Measurements from ENCODE around the gene NMNAT2. TPM values are rescaled to one million over a fixed set of nuclear protein-coding genes. Genes with fewer than 3 reads are reported as not detected.

Gene NMNAT2
- total and polyA plus RNA-seq, 7 donors: under 0.01 to 5.5 (median 3.6) TPM

GRCh38 chr1:183290628-183291027, 127.6 kb downstream of the NMNAT2 start:
- Histone ChIP-seq H3K4me3 (no peak overlapping the region), H3K4me1 (peaks cover 0 to 62% (median 44%) of the 10 kb centered on the region in 4 donors), H3K36me3 (no peaks in the 10 kb centered on the region), H3K27ac (peak overlapping the region in 3 of 4 donors; percentile 47 to 80 (median 76)), H3K27me3 (no peaks in the 10 kb centered on the region), H3K9me3 (no peaks in the 10 kb centered on the region)
- DNase-seq: no peak
- WGBS, 2 donors: 83 to 88% methylated on average over 6 of the region's 6 CpGs
- no peak for TF ChIP-seq CTCF (IDR thresholded peaks at IDR 0.05)
- TF ChIP-seq POLR2AphosphoS5 (IDR thresholded peaks at IDR 0.05): no peak
- TF ChIP-seq EP300 (IDR thresholded peaks at IDR 0.05): no peak
- no peak for TF ChIP-seq POLR2A (IDR thresholded peaks at IDR 0.05)
- intact Hi-C loops (cut with DNase I): no loop called here

- Histone ChIP-seq H3K4me3 (no peak overlapping the region), H3K27me3 (no peaks in the 10 kb centered on the region), H3K4me1 (peaks cover 0 to 66% (median 44%) of the 10 kb centered on the region in 4 donors), H3K9me3 (no peaks in the 10 kb centered on the region), H3K36me3 (no peaks in the 10 kb centered on the region), H3K27ac (peak overlapping the region in 2 of 4 donors; percentile 76 to 80)
- no peak for TF ChIP-seq EP300 (IDR thresholded peaks at IDR 0.05)
- TF ChIP-seq POLR2AphosphoS5 (IDR thresholded peaks at IDR 0.05): no peak
- TF ChIP-seq CTCF (IDR thresholded peaks at IDR 0.05): no peak
- TF ChIP-seq POLR2A (IDR thresholded peaks at IDR 0.05): no peak
- no peak for DNase-seq
- intact Hi-C loops (cut with DNase I): loop anchor here (10.0 kb wide), 2 partner anchors 256 to 336 kb away; no protein-coding TSS in a partner anchor
- WGBS, 2 donors: 91 to 95% methylated on average over 9 of the region's 9 CpGs
Observed at GRCh38 chr1:183289051-183289496, 129.1 kb downstream of the NMNAT2 start.

- peak overlapping the region in 2 of 4 donors; percentile 76 to 80 for H3K27ac ChIP-seq
- intact Hi-C loops (cut with DNase I): loop anchor here (10.0 kb wide), 2 partner anchors 256 to 336 kb away; no protein-coding TSS in a partner anchor
- no peak for TF ChIP-seq EP300 (IDR thresholded peaks at IDR 0.05)
Observed at GRCh38 chr1:183288583-183288982, 129.6 kb downstream of the NMNAT2 start.

GRCh38 chr1:183287191-183287675, 130.9 kb downstream of the NMNAT2 start:
- intact Hi-C loops (cut with DNase I): loop anchor here (10.0 kb wide), 2 partner anchors 258 to 338 kb away; no protein-coding TSS in a partner anchor
- TF ChIP-seq EP300 (IDR thresholded peaks at IDR 0.05) (no peak), POLR2AphosphoS5 (IDR thresholded peaks at IDR 0.05) (peak in 3 of 4 donors; percentile 63 to 70 (median 68)), CTCF (IDR thresholded peaks at IDR 0.05) (no peak), POLR2A (IDR thresholded peaks at IDR 0.05) (no peak)
- WGBS, 2 donors: 75 to 84% methylated on average over 5 of the region's 5 CpGs
- H3K36me3 ChIP-seq: no peaks in the 10 kb centered on the region
- peaks cover 0 to 73% (median 46%) of the 10 kb centered on the region in 4 donors for H3K4me1 ChIP-seq
- no peak overlapping the region for H3K4me3 ChIP-seq
- H3K27me3 ChIP-seq: no peaks in the 10 kb centered on the region
- no peaks in the 10 kb centered on the region for H3K9me3 ChIP-seq
- no peak for DNase-seq
- H3K27ac ChIP-seq: peak overlapping the region in 3 of 4 donors; percentile 42 to 80 (median 76)

More at GRCh38 chr1:183288583-183288982, 129.6 kb downstream of the NMNAT2 start:
- H3K4me1 ChIP-seq: peaks cover 0 to 66% (median 44%) of the 10 kb centered on the region in 4 donors
- H3K36me3 ChIP-seq: no peaks in the 10 kb centered on the region
- no peak overlapping the region for H3K4me3 ChIP-seq
- no peak for DNase-seq
- H3K27me3 ChIP-seq: no peaks in the 10 kb centered on the region
- H3K9me3 ChIP-seq: no peaks in the 10 kb centered on the region
- 93 to 95% methylated on average over 2 of the region's 2 CpGs for WGBS, 2 donors

GRCh38 chr1:183285746-183286145, 132.4 kb downstream of the NMNAT2 start:
- WGBS, 2 donors: 79 to 90% methylated on average over 4 of the region's 4 CpGs
- intact Hi-C loops (cut with DNase I): loop anchor here (10.0 kb wide), 2 partner anchors 259 to 339 kb away; no protein-coding TSS in a partner anchor
- Histone ChIP-seq H3K4me1 (peaks cover 0 to 73% (median 47%) of the 10 kb centered on the region in 4 donors), H3K36me3 (no peaks in the 10 kb centered on the region), H3K27me3 (no peaks in the 10 kb centered on the region), H3K4me3 (no peak overlapping the region), H3K27ac (peak overlapping the region in 1 of 4 donors; percentile 80), H3K9me3 (no peaks in the 10 kb centered on the region)
- DNase-seq: no peak
- TF ChIP-seq EP300 (IDR thresholded peaks at IDR 0.05) (no peak), POLR2AphosphoS5 (IDR thresholded peaks at IDR 0.05) (no peak), CTCF (IDR thresholded peaks at IDR 0.05) (no peak), POLR2A (IDR thresholded peaks at IDR 0.05) (no peak)
